Osteoblast (primary cell): ENCODE data around the gene CAMK1. TPM values are rescaled to one million over a fixed set of nuclear protein-coding genes. Genes with fewer than 3 reads are reported as not detected.

Source experiments
- DNase-seq: peaks from one replicate; pipeline ENCODE4 v3.0.0; 2011; ENCODE audit warnings: low spot score, mixed read lengths; ENCODE audit not compliant: insufficient read length; ENCODE audit errors: missing footprints
- H2AFZ ChIP-seq: 2 replicates; pipeline ENCODE4 v1.6.0; 2011; ENCODE audit warnings: mild to moderate bottlenecking, low read length
- H3K27ac ChIP-seq: 2 replicates; pipeline ENCODE4 v1.5.1; 2011; ENCODE audit warnings: mild to moderate bottlenecking, low read depth, low read length, moderate library complexity
- H3K27me3 ChIP-seq: 2 replicates; pipeline ENCODE4 v1.6.0; 2012; ENCODE audit warnings: mild to moderate bottlenecking, control low read depth, inconsistent platforms, low read length, moderate library complexity; ENCODE audit not compliant: insufficient read depth
- H3K36me3 ChIP-seq: 2 replicates; pipeline ENCODE4 v1.5.1; 2011; ENCODE audit warnings: mild to moderate bottlenecking, low read length, control low read depth, moderate library complexity; ENCODE audit not compliant: insufficient read depth
- H3K4me1 ChIP-seq: 2 replicates; pipeline ENCODE4 v1.5.1; 2011; ENCODE audit warnings: mild to moderate bottlenecking, low read length, control low read depth, moderate library complexity; ENCODE audit not compliant: insufficient read depth
- H3K4me2 ChIP-seq: 2 replicates; pipeline ENCODE4 v1.6.0; 2011; ENCODE audit warnings: mild to moderate bottlenecking, low read length; ENCODE audit not compliant: insufficient read depth
- H3K4me3 ChIP-seq: fragments of 200-600 bp; sonication (generic); 3 replicates; pipeline ENCODE4 v1.5.1; 2012; ENCODE audit warnings: mild to moderate bottlenecking, low read length, inconsistent platforms; ENCODE audit not compliant: insufficient read depth
- H3K79me2 ChIP-seq: 2 replicates; pipeline ENCODE4 v1.6.0; 2012; ENCODE audit warnings: mild to moderate bottlenecking, low read length, control low read depth, inconsistent platforms; ENCODE audit not compliant: insufficient read depth
- H3K9me3 ChIP-seq: 2 replicates; pipeline ENCODE4 v1.5.1; 2011; ENCODE audit warnings: low read depth, low read length, control low read depth
- H4K20me1 ChIP-seq: 2 replicates; pipeline ENCODE4 v1.6.0; 2012; ENCODE audit warnings: mild to moderate bottlenecking, low read length, control low read depth; ENCODE audit not compliant: insufficient read depth
- total RNA-seq: library from RNA; depleted of rRNA; stranded (reverse); fragments of >200 nt; gene quantifications from 2 replicates; pipeline ENCODE4 v1.2.3, GENCODE V29; 2012
- TF ChIP-seq, protein P1 (sequence below): IDR thresholded peaks from 2 replicates; pipeline ENCODE4 v1.5.1; 2011; ENCODE audit warnings: mild to moderate bottlenecking, low read depth, low read length, moderate library complexity; ENCODE audit errors: extremely low read depth

The CAMK1 gene
- total RNA-seq, 1 donor, result 22.1 TPM

- Histone ChIP-seq H3K9me3 (no peaks in the 10 kb centered on the region), H4K20me1 (no peaks in the 10 kb centered on the region), H3K79me2 (no peaks in the 10 kb centered on the region), H2AFZ (no peak overlapping the region), H3K4me3 (no peak overlapping the region), H3K27ac (no peak overlapping the region), H3K36me3 (peaks cover 12% of the 10 kb centered on the region), H3K4me1 (peaks cover 7% of the 10 kb centered on the region), H3K4me2 (no peak overlapping the region), H3K27me3 (no peaks in the 10 kb centered on the region)
- no peak for DNase-seq
- TF ChIP-seq, protein P1, sequence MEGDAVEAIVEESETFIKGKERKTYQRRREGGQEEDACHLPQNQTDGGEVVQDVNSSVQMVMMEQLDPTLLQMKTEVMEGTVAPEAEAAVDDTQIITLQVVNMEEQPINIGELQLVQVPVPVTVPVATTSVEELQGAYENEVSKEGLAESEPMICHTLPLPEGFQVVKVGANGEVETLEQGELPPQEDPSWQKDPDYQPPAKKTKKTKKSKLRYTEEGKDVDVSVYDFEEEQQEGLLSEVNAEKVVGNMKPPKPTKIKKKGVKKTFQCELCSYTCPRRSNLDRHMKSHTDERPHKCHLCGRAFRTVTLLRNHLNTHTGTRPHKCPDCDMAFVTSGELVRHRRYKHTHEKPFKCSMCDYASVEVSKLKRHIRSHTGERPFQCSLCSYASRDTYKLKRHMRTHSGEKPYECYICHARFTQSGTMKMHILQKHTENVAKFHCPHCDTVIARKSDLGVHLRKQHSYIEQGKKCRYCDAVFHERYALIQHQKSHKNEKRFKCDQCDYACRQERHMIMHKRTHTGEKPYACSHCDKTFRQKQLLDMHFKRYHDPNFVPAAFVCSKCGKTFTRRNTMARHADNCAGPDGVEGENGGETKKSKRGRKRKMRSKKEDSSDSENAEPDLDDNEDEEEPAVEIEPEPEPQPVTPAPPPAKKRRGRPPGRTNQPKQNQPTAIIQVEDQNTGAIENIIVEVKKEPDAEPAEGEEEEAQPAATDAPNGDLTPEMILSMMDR, result no peak
Observed at GRCh38 chr3:9812870-9813483, 43.2 kb upstream of the CAMK1 start.

DNA sequence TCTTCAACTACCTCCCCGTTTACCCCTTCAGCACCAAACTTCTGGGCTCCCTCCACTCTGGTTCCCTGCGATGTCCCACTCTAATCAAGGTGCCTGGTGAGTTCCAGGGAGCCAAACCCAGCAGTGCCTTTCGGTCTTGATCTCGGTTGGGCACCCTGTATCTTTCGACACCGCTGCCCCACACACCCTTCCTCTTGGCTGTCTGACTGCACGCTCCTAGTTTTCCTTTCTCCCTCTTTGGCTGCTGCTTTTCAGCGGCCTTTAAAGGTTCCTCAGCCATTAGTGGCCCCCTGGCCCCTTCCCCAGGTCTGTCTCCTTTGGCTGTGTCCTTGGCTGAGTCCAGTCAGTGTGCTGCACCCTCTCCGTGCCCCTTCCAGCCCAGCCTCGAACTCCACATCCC, 41.1 kb upstream of the CAMK1 start:
- H3K4me3 ChIP-seq, result peak overlapping the region; percentile 79
- H3K79me2 ChIP-seq, result no peaks in the 10 kb centered on the region
- peaks cover 7% of the 10 kb centered on the region for H3K4me1 ChIP-seq
- TF ChIP-seq, protein P1, result no peak
- peaks cover 30% of the 10 kb centered on the region for H3K36me3 ChIP-seq
- peak; percentile 72 for DNase-seq
- no peaks in the 10 kb centered on the region for H3K27me3 ChIP-seq
- no peaks in the 10 kb centered on the region for H3K9me3 ChIP-seq
- H2AFZ ChIP-seq, result no peak overlapping the region
- H3K27ac ChIP-seq, result no peak overlapping the region
- H3K4me2 ChIP-seq, result peak overlapping the region; percentile 80
- no peaks in the 10 kb centered on the region for H4K20me1 ChIP-seq

DNA sequence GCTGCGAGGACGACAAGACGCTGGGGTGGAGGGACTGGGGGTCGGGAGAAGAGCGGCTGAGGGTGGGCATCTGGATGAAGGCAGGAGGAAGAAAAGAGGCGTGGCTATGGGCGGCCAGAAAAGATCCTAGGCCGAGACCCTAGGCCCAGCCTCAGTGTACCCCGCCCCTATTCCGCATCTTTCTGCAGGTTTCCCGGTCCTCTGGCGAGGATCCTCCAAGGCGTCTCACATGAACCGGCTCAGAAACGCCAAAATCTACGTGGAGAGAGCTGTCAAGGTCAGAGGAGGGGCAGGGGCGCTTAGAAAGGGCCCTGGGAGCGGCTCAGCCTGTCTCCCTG, 40.7 kb upstream of the CAMK1 start:
- H3K79me2 ChIP-seq, result no peaks in the 10 kb centered on the region
- peak overlapping the region; percentile 80 for H3K4me2 ChIP-seq
- H3K9me3 ChIP-seq, result no peaks in the 10 kb centered on the region
- H3K36me3 ChIP-seq, result peaks cover 34% of the 10 kb centered on the region
- H3K27me3 ChIP-seq, result no peaks in the 10 kb centered on the region
- H4K20me1 ChIP-seq, result no peaks in the 10 kb centered on the region
- no peak overlapping the region for H3K27ac ChIP-seq
- H2AFZ ChIP-seq, result no peak overlapping the region
- TF ChIP-seq, protein P1, result no peak
- peak; percentile 71 for DNase-seq
- peaks cover 7% of the 10 kb centered on the region for H3K4me1 ChIP-seq
- H3K4me3 ChIP-seq, result peak overlapping the region; percentile 79

GRCh38 chr3:9809615-9810432, 40.1 kb upstream of the CAMK1 start, which contains the start of gene TTLL3:
Gene TTLL3 (plus strand): TSS chr3:9810262. CDS start chr3:9810662, 400 bp downstream.
- H3K27me3 ChIP-seq, result no peaks in the 10 kb centered on the region
- H3K4me3 ChIP-seq, result peak within 1 kb of the TSS; percentile 79
- no peaks in the 10 kb centered on the region for H4K20me1 ChIP-seq
- TF ChIP-seq, protein P1, result no peak
- H3K79me2 ChIP-seq, result no peaks in the 10 kb centered on the region
- H3K36me3 ChIP-seq, result peaks cover 40% of the 10 kb centered on the region
- peak; percentile 96 for DNase-seq
- H3K9me3 ChIP-seq, result no peaks in the 10 kb centered on the region
- peak within 1 kb of the TSS; percentile 74 for H3K27ac ChIP-seq
- H2AFZ ChIP-seq, result peak within 1 kb of the TSS; percentile 51
- peak within 1 kb of the TSS; percentile 80 for H3K4me2 ChIP-seq
- peaks cover 7% of the 10 kb centered on the region for H3K4me1 ChIP-seq
